ENCODE measurements around the gene ADAMTS20. TPM values are rescaled to one million over a fixed set of nuclear protein-coding genes. Genes with fewer than 3 reads are reported as not detected.

Gene ADAMTS20
- polyA plus RNA-seq, 1 donor (not counting 4 experiments of a cell fraction or from before 2014, with no cell fraction given) = not detected

- Histone ChIP-seq H3K4me3 (ENCODE audit: control insufficient read depth in 2 of 3, extremely low read depth in 1 of 3, insufficient read depth in 2 of 3, low read depth in 1 of 3, low read length in 3 of 3) (no peak overlapping the region), H3K4me1 (ENCODE audit: control insufficient read depth, extremely low read depth, insufficient read depth, low read length) (no peaks in the 10 kb centered on the region), H4K20me1 (ENCODE audit: control insufficient read depth, extremely low read depth, insufficient read depth, low read length) (no peaks in the 10 kb centered on the region), H3K9me1 (ENCODE audit: control insufficient read depth, extremely low read depth, insufficient read depth, low read length) (no peaks in the 10 kb centered on the region), H3K4me2 (ENCODE audit: control insufficient read depth, extremely low read depth, insufficient read depth, low read depth, low read length) (no peak overlapping the region), H3K9me3 (ENCODE audit: control insufficient read depth, low read depth, low read length) (no peaks in the 10 kb centered on the region), H3K79me2 (ENCODE audit: control insufficient read depth, insufficient read depth, low read length) (no peaks in the 10 kb centered on the region), H3K36me3 (ENCODE audit: control insufficient read depth in 2 of 2, extremely low read depth in 1 of 2, insufficient read depth in 2 of 2, low read length in 2 of 2) (no peaks in the 10 kb centered on the region), H3K9ac (ENCODE audit: control insufficient read depth, extremely low read depth, insufficient read depth, low read length) (no peak overlapping the region), H3K27ac (ENCODE audit: control insufficient read depth, insufficient read depth, low read length) (no peak overlapping the region), H3K27me3 (ENCODE audit: control insufficient read depth, extremely low read depth, insufficient read depth, low read length) (no peaks in the 10 kb centered on the region), H2AFZ (ENCODE audit: control insufficient read depth, low read length) (no peak overlapping the region)
- dilution Hi-C loops (cut with MboI; ENCODE audit: extremely low pct_ligation_motif_present, low sequenced_read_pairs) = no loop called here
- FAIRE-seq (no peak), DNase-seq (ENCODE audit: low read depth, low spot score) (peak; percentile 17)
- TF ChIP-seq EZH2 (IDR thresholded peaks at IDR 0.05; ENCODE audit: low read length) (no peak), CTCF (optimal IDR thresholded peaks at IDR 0.05 in 1 of 3, IDR thresholded peaks at IDR 0.05 in 1 of 3, conservative IDR thresholded peaks at IDR 0.05 in 1 of 3; ENCODE audit: extremely low read depth in 1 of 3, insufficient read depth in 2 of 3, low read length in 3 of 3) (peak; percentile 56 to 73 (median 66))
Measured at GRCh38 chr12:43444940-43445564, 107.0 kb downstream of the ADAMTS20 start.

- Histone ChIP-seq H3K4me2 (ENCODE audit: control insufficient read depth, extremely low read depth, insufficient read depth, low read depth, low read length) (no peak overlapping the region), H3K4me1 (ENCODE audit: control insufficient read depth, extremely low read depth, insufficient read depth, low read length) (no peaks in the 10 kb centered on the region), H3K27me3 (ENCODE audit: control insufficient read depth, extremely low read depth, insufficient read depth, low read length) (no peaks in the 10 kb centered on the region), H3K36me3 (ENCODE audit: control insufficient read depth in 2 of 2, extremely low read depth in 1 of 2, insufficient read depth in 2 of 2, low read length in 2 of 2) (no peaks in the 10 kb centered on the region), H3K9ac (ENCODE audit: control insufficient read depth, extremely low read depth, insufficient read depth, low read length) (no peak overlapping the region), H3K79me2 (ENCODE audit: control insufficient read depth, insufficient read depth, low read length) (no peaks in the 10 kb centered on the region), H3K4me3 (ENCODE audit: control insufficient read depth in 2 of 3, extremely low read depth in 1 of 3, insufficient read depth in 2 of 3, low read depth in 1 of 3, low read length in 3 of 3) (no peak overlapping the region), H4K20me1 (ENCODE audit: control insufficient read depth, extremely low read depth, insufficient read depth, low read length) (no peaks in the 10 kb centered on the region), H3K9me1 (ENCODE audit: control insufficient read depth, extremely low read depth, insufficient read depth, low read length) (no peaks in the 10 kb centered on the region), H3K27ac (ENCODE audit: control insufficient read depth, insufficient read depth, low read length) (no peak overlapping the region), H3K9me3 (ENCODE audit: control insufficient read depth, low read depth, low read length) (no peaks in the 10 kb centered on the region), H2AFZ (ENCODE audit: control insufficient read depth, low read length) (no peak overlapping the region)
- dilution Hi-C loops (cut with MboI; ENCODE audit: extremely low pct_ligation_motif_present, low sequenced_read_pairs) = no loop called here
- no peak for TF ChIP-seq CTCF (optimal IDR thresholded peaks at IDR 0.05 in 1 of 3, IDR thresholded peaks at IDR 0.05 in 1 of 3, conservative IDR thresholded peaks at IDR 0.05 in 1 of 3; ENCODE audit: extremely low read depth in 1 of 3, insufficient read depth in 2 of 3, low read length in 3 of 3)
- TF ChIP-seq EZH2 (IDR thresholded peaks at IDR 0.05; ENCODE audit: low read length) = no peak
- FAIRE-seq (no peak), DNase-seq (ENCODE audit: low read depth, low spot score) (no peak)
Measured at GRCh38 chr12:43436597-43436996, 115.4 kb downstream of the ADAMTS20 start.

All from keratinocyte (primary cell).